ENCODE measurements around the gene GNL3L.

The GNL3L gene

GRCh38 chrX:54495814-54496516, 34.1 kb upstream of the GNL3L start, which contains the start of gene FGD1 (continued):
- TF ChIP-seq ZNF639 (tag by site-specific recombination; IDR thresholded peaks at IDR 0.05), result no peak
- TF ChIP-seq ZNF394 (tag by site-specific recombination; IDR thresholded peaks at IDR 0.05; ENCODE audit: borderline replicate concordance), result no peak
- peak; percentile 58; the same call in 1 of the 2 replicates for TF ChIP-seq PRDM10 (tag by site-specific recombination; IDR thresholded peaks at IDR 0.05)
- 0 out of 2 replicates have a peak, but pooled peaks have one; percentile 12 for TF ChIP-seq ZBTB17 (tag by site-specific recombination; IDR thresholded peaks at IDR 0.05)
- 0 out of 2 replicates have a peak, but pooled peaks have one; percentile 14 for TF ChIP-seq ZNF692 (tag by site-specific recombination; IDR thresholded peaks at IDR 0.05)
- TF ChIP-seq ELK4 (IDR thresholded peaks at IDR 0.05; ENCODE audit: borderline replicate concordance, low read depth, low read length), result no peak
- no peak for TF ChIP-seq ZNF580 (tag by site-specific recombination; IDR thresholded peaks at IDR 0.05)
- TF ChIP-seq EGR2 (tag by site-specific recombination; IDR thresholded peaks at IDR 0.05; ENCODE audit: low read depth), result peak; percentile 52; the same call in 1 of the 2 replicates
- TF ChIP-seq WT1 (tag by site-specific recombination; IDR thresholded peaks at IDR 0.05), result no peak
- TF ChIP-seq ZNF830 (tag by site-specific recombination; IDR thresholded peaks at IDR 0.05; ENCODE audit: low read depth), result no peak
- TF ChIP-seq ZNF341 (tag by site-specific recombination; IDR thresholded peaks at IDR 0.05; ENCODE audit: low read depth), result peak; percentile 98

- TF ChIP-seq ZNF341 (tag by site-specific recombination; IDR thresholded peaks at IDR 0.05; ENCODE audit: low read depth) (no peak), ZBTB48 (tag by site-specific recombination; IDR thresholded peaks at IDR 0.05) (peak; percentile 76; the same call in 1 of the 2 replicates)
- Histone ChIP-seq H3K27ac (ENCODE audit: extremely low read depth, low read depth, low read length) (no peak overlapping the region), H3K4me3 (ENCODE audit: low read depth, low read length) (no peak overlapping the region), H3K4me1 (ENCODE audit: control insufficient read depth, insufficient read depth, low read length) (peaks cover 5% of the 10 kb centered on the region), H3K36me3 (ENCODE audit: control insufficient read depth in 2 of 2, insufficient read depth in 1 of 2, low read length in 2 of 2) (peaks cover 0 to under 1% of the 10 kb centered on the region in 2 experiments; a peak in 2 of 3 replicates), H3K9me3 (ENCODE audit: control insufficient read depth, insufficient read depth, low read depth, low read length) (no peaks in the 10 kb centered on the region)
- ChIA-PET POLR2A (no interaction called here), CTCF (no interaction called here)
Observed at GRCh38 chrX:54496517-54496852, 33.5 kb upstream of the GNL3L start.

- Histone ChIP-seq H3K9me3 (ENCODE audit: control insufficient read depth, insufficient read depth, low read depth, low read length) (no peaks in the 10 kb centered on the region), H3K36me3 (ENCODE audit: control insufficient read depth in 2 of 2, insufficient read depth in 1 of 2, low read length in 2 of 2) (no peaks in the 10 kb centered on the region; a peak in 1 of 3 replicates), H3K4me3 (ENCODE audit: low read depth, low read length) (no peak overlapping the region), H3K4me1 (ENCODE audit: control insufficient read depth, insufficient read depth, low read length) (peaks cover 5% of the 10 kb centered on the region), H3K27ac (ENCODE audit: extremely low read depth, low read depth, low read length) (no peak overlapping the region)
- ChIA-PET CTCF (no interaction called here), POLR2A (no interaction called here)
- TF ChIP-seq EGR2 (tag by site-specific recombination; IDR thresholded peaks at IDR 0.05; ENCODE audit: low read depth), result peak; percentile 88
- no peak for TF ChIP-seq ZNF2 (tag by site-specific recombination; IDR thresholded peaks at IDR 0.05)
- peak; percentile 74 for TF ChIP-seq ZFHX2 (tag by site-specific recombination; conservative IDR thresholded peaks at IDR 0.05)
- TF ChIP-seq PRDM10 (tag by site-specific recombination; IDR thresholded peaks at IDR 0.05), result no peak
Observed at GRCh38 chrX:54496936-54497335, 33.1 kb upstream of the GNL3L start.
